Psoas muscle (tissue), 8 donors: ENCODE data around the gene PRAC2. TPM values are rescaled to one million over a fixed set of nuclear protein-coding genes. Genes with fewer than 3 reads are reported as not detected.

ENCODE experiments used
- ATAC-seq, 4 donors: fragments of 200-7000 bp; cut with Tn5 transposase; one replicate each; pipeline ENCODE4 v1.9.1; 2020; ENCODE audit warnings: moderate library complexity in 3 of 4, mild to moderate bottlenecking in 2 of 4
- DNase-seq, 2 donors: peaks; one replicate each; pipeline ENCODE4 v3.0.0-alpha.2; 2020
- H3K27ac ChIP-seq: fragments of 200-600 bp; one replicate; pipeline ENCODE4 v1.8.0; 2022
- H3K27me3 ChIP-seq, 3 donors: fragments of 200-600 bp in 1 of 3; one replicate each; pipeline versions ENCODE4 v1.6.1 to v1.8.0; 2013 to 2022; ENCODE audit warnings: low read length in 2 of 3, mild to moderate bottlenecking in 2 of 3, moderate library complexity in 1 of 3; ENCODE audit not compliant: insufficient read depth in 3 of 3
- H3K36me3 ChIP-seq, 2 donors: fragments of 200-600 bp in 1 of 2; one replicate each; pipeline versions ENCODE4 v1.6.1 to v1.8.0; 2013 to 2022; ENCODE audit warnings: low read depth in 1 of 2, mild to moderate bottlenecking in 1 of 2, moderate library complexity in 1 of 2; ENCODE audit not compliant: insufficient read depth in 1 of 2
- H3K4me1 ChIP-seq: fragments of 200-600 bp; one replicate; pipeline ENCODE4 v1.8.0; 2022
- H3K4me3 ChIP-seq: fragments of 200-600 bp; one replicate; pipeline ENCODE4 v1.8.0; 2022; ENCODE audit warnings: mild to moderate bottlenecking
- H3K9me3 ChIP-seq: fragments of 200-600 bp; one replicate; pipeline ENCODE4 v1.8.0; 2022
- CTCF ChIP-seq: fragments of 200-600 bp; IDR thresholded peaks from one replicate; pipeline ENCODE4 v1.8.0; 2022; ENCODE audit warnings: antibody characterized with exemption
- WGBS, 3 donors: extraction: QIAGEN DNeasy Blood & Tissue Kit; methylation state at CpG; one replicate each; pipeline versions ENCODE4 v1.1.6 to v1.1.7; 2013; 5-methylcytosine and 5-hydroxymethylcytosine counted together
- intact Hi-C, 2 donors: fragments of 100-400 bp; cut with DNase I; formaldehyde crosslinking; loops; one replicate each; pipeline versions ENCODE4 v1.11.0 to v1.14.2; 2022
- polyA plus RNA-seq, 3 donors: library from polyadenylated mRNA; stranded (reverse); fragments of 200-250 nt; gene quantifications; one replicate each; pipeline ENCODE4 v1.2.3, GENCODE V29; 2013
- total RNA-seq, 4 donors: library from RNA; stranded (reverse); fragmentation: NEBNext Ultra II Directional in 2 of 4; extraction: Animal tissue kit (Norgen Biotek cat#: 25700) in 2 of 4; gene quantifications; one replicate each; pipeline versions ENCODE4 v1.2.1 to v1.2.4, GENCODE V29; 2021 to 2023
- donor health status: healthy with polysubstance abuse.
- donor health status: DM: no; HTN: no; CAD: no; lungs with moderate emphysema.
- donor health status: Bipolar disorder and iron deficiency.
- donor health status: healthy.
- donor health status: DM: yes; HTN: yes; CAD: no.
- donor health status: DM: no; HTN: no; CAD: no.
- donor health status: DM: no; HTN: no; CAD: no.
- donor health status: DM: yes; HTN: yes; CAD: no.

PRAC2 gene
- total and polyA plus RNA-seq, 7 donors: not detected

- no peak overlapping the region for H3K27ac ChIP-seq
- no peak for TF ChIP-seq CTCF
- ATAC-seq (no peak), DNase-seq (no peak)
- H3K27me3 ChIP-seq: peaks cover 0 to 26% (median 6%) of the 10 kb centered on the region in 3 donors
- H3K9me3 ChIP-seq: no peaks in the 10 kb centered on the region
- 83 to 89% (median 84%) methylated on average over 1 of the region's 1 CpG for WGBS, 3 donors
- H3K36me3 ChIP-seq: no peaks in the 10 kb centered on the region
- no peaks in the 10 kb centered on the region for H3K4me1 ChIP-seq
- no peak overlapping the region for H3K4me3 ChIP-seq
- intact Hi-C loops: no loop called here
These were observed 41.4 kb upstream of the PRAC2 start for GRCh38 chr17:48681609-48682008.

DNA sequence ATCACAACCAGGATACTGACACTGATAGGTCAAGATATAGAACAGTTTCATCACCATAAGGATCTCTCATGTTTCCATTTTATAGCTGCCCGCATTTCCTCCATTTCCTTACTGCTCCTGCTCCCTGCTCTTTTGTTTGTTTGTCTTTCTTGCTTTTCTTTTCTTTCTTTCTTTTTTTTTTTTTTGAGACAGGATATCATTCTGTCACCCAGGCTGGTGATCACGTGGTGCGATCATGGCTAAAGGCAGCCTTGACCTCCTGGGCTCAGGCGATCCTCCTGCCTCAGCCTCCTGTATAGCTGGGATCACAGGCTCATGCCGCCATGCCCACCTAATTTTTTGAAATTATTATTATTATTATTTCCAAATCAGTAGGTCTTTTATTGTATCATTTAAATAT, 32.3 kb upstream of the PRAC2 start:
- no peak overlapping the region for H3K27ac ChIP-seq
- no peaks in the 10 kb centered on the region for H3K9me3 ChIP-seq
- peaks cover 1 to 44% (median 7%) of the 10 kb centered on the region in 3 donors for H3K27me3 ChIP-seq
- no peaks in the 10 kb centered on the region for H3K36me3 ChIP-seq
- no peak overlapping the region for H3K4me3 ChIP-seq
- no peak for ATAC-seq
- no peak for DNase-seq
- H3K4me1 ChIP-seq: no peaks in the 10 kb centered on the region
- WGBS, 3 donors: 83 to 87% (median 84%) methylated on average over 5 of the region's 5 CpGs
- intact Hi-C loops: no loop called here
- TF ChIP-seq CTCF: no peak

GRCh38 chr17:48692049-48692448, 30.9 kb upstream of the PRAC2 start:
- intact Hi-C loops: no loop called here
- Histone ChIP-seq H3K27me3 (peaks cover 3 to 57% (median 3%) of the 10 kb centered on the region in 3 donors), H3K27ac (no peak overlapping the region), H3K36me3 (no peaks in the 10 kb centered on the region), H3K4me1 (no peaks in the 10 kb centered on the region), H3K4me3 (no peak overlapping the region), H3K9me3 (no peaks in the 10 kb centered on the region)
- ATAC-seq (no peak), DNase-seq (no peak)
- WGBS, 3 donors: 88 to 92% (median 89%) methylated on average over 1 of the region's 1 CpG
- no peak for TF ChIP-seq CTCF

DNA sequence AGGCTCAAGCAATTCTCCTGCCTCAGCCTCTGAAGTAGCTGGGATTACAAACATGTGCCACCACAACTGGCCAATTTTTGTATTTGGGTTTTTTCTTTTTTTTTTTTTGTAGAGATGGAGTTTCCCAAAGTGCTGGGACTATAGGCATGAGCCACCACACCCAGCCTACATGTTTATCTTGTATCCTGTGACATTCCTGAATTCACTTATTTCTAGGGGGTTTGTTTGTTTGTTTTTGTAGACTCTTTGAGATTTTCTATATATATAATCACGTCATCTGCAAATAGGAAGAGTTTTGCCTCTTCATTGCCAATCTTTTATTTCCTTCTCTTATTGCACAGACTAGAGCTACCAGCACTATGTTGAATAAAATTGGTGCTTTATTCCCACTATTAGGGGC, 29.8 kb upstream of the PRAC2 start:
- H3K4me1 ChIP-seq: no peaks in the 10 kb centered on the region
- TF ChIP-seq CTCF: no peak
- no peak overlapping the region for H3K27ac ChIP-seq
- ATAC-seq (no peak), DNase-seq (no peak)
- 34 to 66% (median 40%) methylated on average over 1 of the region's 1 CpG for WGBS, 3 donors
- H3K9me3 ChIP-seq: no peaks in the 10 kb centered on the region
- H3K27me3 ChIP-seq: peaks cover 0 to 63% (median 3%) of the 10 kb centered on the region in 3 donors
- H3K36me3 ChIP-seq: no peaks in the 10 kb centered on the region
- intact Hi-C loops: no loop called here
- H3K4me3 ChIP-seq: no peak overlapping the region

DNA sequence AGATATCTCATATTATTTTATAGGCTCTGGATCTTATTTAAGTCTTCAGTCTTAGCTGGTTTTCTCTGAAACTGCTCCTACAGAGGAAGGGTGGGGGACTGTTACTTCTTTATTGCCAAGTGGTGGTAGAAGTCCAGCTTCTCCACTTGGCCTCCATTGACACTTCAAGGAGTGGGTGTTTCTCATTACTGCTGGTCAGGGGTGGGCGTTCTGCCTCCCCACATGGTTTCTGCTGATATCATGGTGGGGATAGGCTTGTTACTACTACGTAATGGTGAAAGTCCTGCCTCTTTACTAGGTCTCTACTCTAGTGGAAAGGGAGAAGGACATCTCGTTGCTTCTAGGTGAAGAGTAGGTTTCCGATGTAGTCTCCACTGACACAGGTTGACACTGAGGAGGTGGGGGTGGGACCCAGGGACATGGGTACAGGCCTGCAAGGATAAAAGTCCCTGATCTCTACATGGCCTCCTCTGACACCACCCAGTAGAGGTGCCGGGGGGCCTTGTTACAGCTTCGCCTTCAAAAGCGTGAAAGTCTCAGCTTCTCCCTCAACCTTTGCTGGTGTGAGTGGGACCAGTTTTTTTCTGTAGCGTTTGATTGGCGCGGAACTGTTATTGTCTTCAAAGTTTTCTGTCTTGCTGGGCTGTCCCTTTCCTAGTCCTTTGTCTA, 21.0 kb upstream of the PRAC2 start:
- no peaks in the 10 kb centered on the region for H3K4me1 ChIP-seq
- DNase-seq (no peak), ATAC-seq (no peak)
- intact Hi-C loops: no loop called here
- no peaks in the 10 kb centered on the region for H3K36me3 ChIP-seq
- H3K27me3 ChIP-seq: peaks cover 0 to 91% (median 8%) of the 10 kb centered on the region in 3 donors
- H3K9me3 ChIP-seq: no peaks in the 10 kb centered on the region
- no peak for TF ChIP-seq CTCF
- 92 to 93% (median 92%) methylated on average over 10 of the region's 10 CpGs for WGBS, 3 donors
- no peak overlapping the region for H3K27ac ChIP-seq
- no peak overlapping the region for H3K4me3 ChIP-seq
